Measurements from ENCODE around the gene ZFAND5.

GRCh38 chr9:72351538-72352453 is 13.2 kb downstream of the ZFAND5 start:
- TF ChIP-seq CTCF (conservative IDR thresholded peaks at IDR 0.05) (no peak), EZH2 (IDR thresholded peaks at IDR 0.05; ENCODE audit: low read depth) (no peak)
